Measurements from ENCODE around the gene RBM11.
A peak's percentile ranks its signal among the peaks of the same experiment; 100 is the strongest.

Gene RBM11, protein sequence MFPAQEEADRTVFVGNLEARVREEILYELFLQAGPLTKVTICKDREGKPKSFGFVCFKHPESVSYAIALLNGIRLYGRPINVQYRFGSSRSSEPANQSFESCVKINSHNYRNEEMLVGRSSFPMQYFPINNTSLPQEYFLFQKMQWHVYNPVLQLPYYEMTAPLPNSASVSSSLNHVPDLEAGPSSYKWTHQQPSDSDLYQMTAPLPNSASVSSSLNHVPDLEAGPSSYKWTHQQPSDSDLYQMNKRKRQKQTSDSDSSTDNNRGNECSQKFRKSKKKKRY

DNA sequence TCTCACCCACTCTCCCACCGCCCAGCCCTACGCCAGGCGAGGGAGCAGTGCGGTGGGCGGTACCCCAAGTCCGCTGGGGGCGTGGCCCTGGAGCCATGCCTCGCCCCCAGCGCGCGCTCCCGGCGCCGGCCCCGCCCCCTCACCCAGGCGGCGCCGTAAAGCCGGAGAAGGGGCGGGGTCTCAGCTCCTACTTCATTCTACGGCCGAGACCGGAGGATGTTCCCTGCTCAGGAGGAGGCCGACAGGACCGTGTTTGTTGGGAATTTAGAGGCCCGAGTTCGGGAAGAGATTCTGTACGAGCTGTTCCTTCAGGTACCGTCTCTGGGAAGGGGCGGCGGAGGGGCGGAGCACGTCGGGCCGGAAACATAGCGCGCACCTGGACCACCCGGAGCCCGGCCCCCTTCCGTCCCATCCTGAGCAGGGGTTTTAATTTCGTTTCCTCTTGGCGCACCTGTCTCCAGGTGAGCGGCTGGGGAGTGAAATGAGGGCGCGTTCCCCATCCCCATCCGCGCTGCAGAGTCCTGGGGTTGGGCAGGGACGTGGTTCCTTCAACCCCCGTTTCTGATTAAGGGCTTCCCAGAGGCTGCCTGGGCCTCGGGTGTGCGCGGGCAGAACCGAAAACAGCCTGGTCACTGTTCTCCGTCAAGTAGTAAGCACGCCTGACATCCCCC lies at the start of gene RBM11:
RBM11 (plus strand) TSS at position 187 of the 671 bp plus-strand sequence; CDS start at position 217, 30 bp downstream.
- peak; percentile 84 for DNase-seq

DNA sequence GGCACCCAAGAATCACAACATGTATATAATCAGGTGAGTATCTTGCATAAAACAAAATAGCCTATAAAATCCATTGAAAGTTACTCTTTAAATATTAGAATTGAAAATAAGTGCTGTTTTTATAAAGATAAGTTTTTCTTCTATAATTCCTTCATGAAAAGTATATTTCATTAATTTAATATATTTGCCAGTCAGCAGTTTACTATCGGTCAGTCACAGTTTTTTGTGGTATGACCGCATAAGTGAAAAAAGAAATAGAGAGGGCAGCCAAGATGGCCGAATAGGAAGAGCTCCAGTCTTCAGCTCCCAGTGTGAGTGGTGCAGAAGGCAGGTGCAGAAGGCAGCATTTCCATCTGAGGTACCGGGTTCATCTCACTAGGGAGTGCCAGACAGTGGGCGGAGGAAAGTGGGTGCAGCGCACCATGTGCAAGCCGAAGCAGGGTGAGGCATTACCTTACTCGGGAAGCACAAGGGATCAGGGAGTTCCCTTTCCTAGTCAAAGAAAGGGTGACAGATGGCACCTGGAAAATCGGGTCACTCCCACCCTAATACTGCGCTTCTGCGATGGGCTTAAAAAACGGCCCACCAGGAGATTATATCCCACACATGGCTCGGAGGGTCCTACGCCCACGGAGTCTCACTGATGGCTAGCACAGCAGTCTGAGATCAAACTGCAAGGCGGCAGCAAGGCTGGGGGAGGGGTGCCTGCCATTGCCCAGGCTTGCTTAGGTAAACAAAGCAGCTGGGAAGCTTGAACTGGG lies 49.3 kb upstream of the RBM11 start:
- peak; percentile 68 for DNase-seq

- DNase-seq: no peak
Measured at GRCh38 chr21:14206222-14206621, 9.7 kb upstream of the RBM11 start.

DNA sequence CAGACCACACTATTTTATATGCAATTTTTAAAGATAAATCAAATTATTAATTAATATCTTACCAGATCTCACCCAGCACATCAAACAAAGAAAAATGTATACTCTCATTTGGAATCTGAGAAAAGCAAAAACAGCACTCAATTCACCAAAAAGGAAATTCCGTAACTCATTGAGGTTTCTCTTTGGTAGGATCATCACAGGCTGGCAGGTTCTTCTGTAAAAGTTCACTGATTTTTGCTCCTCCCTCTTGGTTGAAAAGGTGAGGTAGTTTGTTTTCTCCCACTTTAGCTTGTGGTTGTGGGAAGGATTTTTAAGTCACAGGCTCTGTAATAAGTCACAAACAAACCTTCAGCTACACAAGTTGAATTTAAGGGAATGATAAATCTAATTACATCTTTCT lies 5.2 kb upstream of the RBM11 start, which contains the start of gene LIPI:
LIPI (minus strand) TSS at position 218 of the 400 bp plus-strand sequence; CDS start at position 108, 110 bp downstream.
- no peak for DNase-seq

GRCh38 chr21:14213164-14213563 lies 2.8 kb upstream of the RBM11 start:
- no peak for DNase-seq

DNA sequence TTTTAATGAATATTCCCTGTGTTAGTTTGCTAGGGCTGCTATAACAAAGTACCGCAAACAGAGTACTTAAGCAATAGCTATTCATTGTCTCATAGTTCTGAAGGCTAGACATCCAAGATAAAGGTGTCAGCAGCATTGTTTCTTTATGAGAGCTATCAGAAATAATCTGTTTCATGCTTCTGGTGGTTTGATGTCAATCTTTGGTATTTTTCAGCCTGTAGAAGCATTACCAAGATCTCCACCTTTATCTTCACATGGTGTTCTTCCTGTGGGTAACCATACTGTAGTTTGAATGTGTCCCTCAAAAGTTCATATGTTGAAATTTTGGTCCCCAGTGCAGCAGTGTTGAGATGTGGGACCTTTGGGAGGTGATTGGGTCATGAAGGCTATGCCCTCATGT lies 7.4 kb downstream of the RBM11 start:
- no peak for DNase-seq

GRCh38 chr21:14229399-14229798 lies 13.4 kb downstream of the RBM11 start:
- no peak for DNase-seq

DNA sequence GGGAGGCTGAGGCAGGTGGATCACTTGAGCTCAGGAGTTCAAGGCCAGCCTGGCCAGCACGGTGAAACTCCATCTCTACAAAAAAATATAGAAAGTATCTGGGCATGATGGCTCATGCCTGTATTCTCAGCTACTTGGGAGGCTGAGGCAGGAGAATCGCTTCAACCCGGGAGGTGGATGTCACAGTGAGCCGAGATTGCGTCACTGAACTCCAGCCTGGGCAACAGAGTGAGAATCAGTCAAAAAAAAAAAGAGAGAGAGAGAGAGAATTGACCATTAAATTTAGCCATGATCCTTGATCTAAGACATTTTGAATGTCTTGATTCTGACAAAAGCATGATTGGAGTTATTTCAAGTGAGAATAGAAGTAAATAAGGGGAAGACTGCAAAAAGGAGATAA lies 19.1 kb downstream of the RBM11 start:
- DNase-seq: no peak

DNA sequence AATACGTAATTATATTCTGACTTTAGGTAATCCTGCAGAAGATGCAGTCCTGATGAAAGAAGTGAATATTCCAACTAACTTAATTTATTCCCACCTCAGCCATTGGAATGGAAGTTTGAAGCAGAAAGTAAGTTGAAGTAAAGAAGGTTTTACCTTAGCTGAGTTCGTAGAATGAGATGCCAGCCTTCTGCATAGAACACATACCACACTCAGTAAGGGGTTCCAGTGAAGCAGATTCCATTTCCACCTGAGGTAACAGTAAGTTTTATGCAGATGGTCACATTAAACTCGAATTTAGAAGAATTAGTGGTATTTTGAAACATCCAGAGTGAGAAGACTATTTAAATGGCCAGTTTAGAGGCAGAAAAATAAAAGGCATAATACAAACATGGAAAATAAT lies 20.2 kb downstream of the RBM11 start:
- DNase-seq: no peak

DNA sequence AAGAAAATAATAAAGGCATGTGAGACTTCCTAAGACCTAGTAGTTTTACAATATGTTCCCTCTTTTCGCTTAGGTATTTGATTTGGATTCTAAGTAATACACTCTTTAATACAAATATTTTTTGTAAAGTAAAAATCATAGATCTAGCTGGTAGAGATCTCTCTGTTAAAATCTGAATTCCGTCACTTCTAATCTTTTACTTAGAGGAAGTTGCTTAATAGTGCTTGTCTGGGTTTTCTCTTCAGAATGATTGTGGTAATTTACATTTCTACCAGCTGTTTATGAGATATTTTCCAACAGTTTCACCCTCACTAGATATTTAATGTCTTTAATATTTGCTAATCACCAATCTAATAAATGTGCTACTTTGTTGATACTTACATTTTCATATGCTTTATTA lies 23.3 kb downstream of the RBM11 start:
- no peak for DNase-seq

DNA sequence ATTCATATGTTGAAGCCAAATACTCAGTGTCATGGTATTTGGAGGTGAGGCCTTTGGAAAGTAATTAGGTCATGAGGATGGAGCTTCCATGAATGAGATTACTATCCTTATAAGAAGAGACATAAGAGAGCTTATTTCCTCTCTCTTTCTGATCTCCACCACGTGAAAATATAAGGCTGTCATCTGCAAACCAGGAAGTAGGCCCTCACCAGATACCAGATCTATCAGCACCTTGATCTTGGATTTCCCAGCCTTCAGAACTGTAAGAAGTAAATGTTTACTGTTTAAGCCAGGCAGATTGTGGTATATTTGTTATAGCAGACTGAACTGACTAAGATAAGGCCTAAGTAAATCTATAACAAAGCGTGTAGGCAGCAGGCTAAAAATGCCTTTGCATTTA lies 25.3 kb downstream of the RBM11 start:
- no peak for DNase-seq

DNA sequence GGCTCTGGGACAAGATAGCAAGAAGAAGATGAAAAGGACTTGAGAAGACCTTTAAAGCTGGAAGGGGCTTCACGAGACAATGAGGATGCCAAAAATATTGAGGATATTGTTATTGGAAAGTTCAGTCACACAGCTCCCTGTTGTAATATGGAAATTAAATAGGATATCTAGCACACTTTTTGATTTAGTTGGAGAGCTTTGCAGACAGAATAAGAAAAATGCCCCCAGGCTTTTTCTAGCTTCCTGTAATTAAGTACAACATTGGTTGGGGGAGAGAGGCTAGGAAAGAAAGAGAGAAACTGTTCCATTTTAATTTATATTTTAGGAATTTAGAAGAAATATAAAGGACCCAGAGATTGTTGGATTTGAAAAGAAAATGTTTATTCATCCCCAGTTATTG lies 27.5 kb downstream of the RBM11 start:
- no peak for DNase-seq

DNA sequence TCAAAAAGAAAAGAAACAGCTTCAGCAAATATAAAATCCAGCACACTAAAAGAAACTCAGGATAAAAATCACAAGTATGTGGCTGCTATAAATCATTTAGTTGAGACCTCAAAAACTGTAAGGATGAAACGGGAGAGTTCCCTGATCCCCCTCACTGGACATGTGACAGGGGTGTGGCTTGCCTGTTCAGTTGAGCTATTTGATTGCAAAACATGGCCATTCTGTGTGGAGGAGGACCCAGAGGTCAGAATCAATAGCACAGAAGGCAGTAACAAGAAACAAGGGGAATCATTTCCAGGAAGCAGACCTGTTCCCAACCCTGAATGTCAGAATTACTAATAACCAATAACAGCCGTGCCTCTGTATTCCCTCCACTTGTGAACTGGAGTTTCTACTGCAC lies 27.9 kb downstream of the RBM11 start:
- no peak for DNase-seq

GRCh38 chr21:14244911-14245310 lies 29.0 kb downstream of the RBM11 start:
- no peak for DNase-seq

GRCh38 chr21:14245711-14246110 lies 29.8 kb downstream of the RBM11 start:
- no peak for DNase-seq

DNA sequence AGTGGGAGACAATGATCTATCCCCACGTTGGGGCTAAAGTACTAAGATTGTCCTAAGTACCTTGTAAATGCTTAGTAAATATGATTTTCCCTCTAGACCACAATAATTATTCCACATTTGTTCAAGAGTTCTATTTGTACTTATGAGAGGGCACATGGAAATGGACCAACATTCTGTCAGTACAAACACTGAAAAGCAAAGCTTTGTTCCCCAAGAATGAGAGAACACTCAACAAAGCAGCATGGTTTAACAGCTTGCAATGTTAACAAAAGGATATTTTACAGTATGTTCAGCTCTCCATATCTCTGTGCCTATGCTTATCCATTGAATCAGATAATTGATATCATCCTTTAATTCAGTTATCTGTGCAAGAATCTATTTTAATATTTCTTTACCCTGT lies 35.4 kb downstream of the RBM11 start:
- DNase-seq: no peak

- peak; percentile 7 for DNase-seq
Measured at GRCh38 chr21:14259747-14260146, 43.8 kb downstream of the RBM11 start.

GRCh38 chr21:14260174-14260764 lies 44.3 kb downstream of the RBM11 start:
- DNase-seq: no peak

GRCh38 chr21:14262039-14262438 lies 46.1 kb downstream of the RBM11 start:
- DNase-seq: no peak

DNA sequence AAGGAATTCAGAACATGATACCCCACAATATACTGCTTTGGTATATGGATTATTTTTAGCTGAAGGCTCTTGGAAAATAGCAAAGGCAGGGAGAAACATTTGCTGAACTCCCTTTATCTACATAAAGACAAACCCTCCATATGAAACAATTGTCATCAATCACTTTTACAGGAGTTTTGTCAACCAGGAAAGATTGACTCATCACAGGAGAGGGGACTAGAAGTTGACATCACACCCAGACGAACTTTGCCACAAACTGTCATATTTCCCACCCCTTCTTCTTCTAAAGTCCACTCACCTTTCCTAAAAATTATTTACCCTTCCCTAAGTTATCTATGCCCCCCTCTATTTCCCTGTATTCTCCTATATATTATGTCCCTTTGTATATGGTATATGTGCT lies 47.9 kb downstream of the RBM11 start:
- no peak for DNase-seq

DNA sequence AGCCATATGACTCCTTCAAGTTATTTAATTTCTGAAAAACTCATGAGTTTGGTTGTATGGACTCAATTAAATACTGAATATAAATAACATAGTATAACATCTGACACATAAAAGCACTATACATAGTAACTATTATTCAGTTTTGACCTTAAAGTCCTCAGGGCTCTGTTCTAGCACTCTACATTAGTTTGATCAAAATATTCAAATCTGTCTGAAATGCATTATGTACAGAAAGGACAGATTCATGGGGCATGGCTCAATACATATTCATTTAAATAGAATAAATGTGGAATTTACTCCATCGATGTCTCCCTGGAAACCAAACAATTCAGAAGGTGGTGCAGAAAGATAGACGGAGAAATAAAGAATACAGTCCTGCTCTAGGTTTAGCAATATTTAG lies 49.1 kb downstream of the RBM11 start:
- DNase-seq: no peak

DNA sequence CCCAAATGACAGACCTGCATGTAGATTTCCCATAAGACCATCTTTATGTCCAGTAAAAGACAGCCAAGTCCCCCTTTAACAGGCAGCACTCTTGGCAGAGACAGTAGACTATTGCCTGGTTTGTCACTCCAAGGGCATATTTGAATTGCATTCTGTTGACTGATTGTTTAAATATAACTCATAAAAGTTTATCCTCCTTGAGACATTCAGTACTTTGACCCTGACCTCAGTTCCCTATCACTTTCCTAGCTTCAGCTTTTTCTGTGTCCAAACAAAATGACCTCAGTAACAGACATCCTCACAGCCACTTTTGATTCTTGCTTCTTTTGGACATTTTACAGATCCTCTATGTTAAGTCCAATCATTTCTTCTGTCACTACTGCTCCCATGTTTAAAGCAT lies 51.1 kb downstream of the RBM11 start:
- no peak for DNase-seq

GRCh38 chr21:14270631-14271030 lies 54.7 kb downstream of the RBM11 start:
- no peak for DNase-seq

- no peak for DNase-seq
Measured at GRCh38 chr21:14271053-14271452, 55.1 kb downstream of the RBM11 start.

All from NCI-H2171 (cell line).